Ovary (tissue), 3 donors: Measurements from ENCODE around the gene TADA2B.
A peak's percentile ranks its signal among the peaks of the same experiment; 100 is the strongest.

ENCODE experiments used
- CTCF ChIP-seq, 3 donors: fragments of 450-650 bp in 2 of 3; fragments of 200-600 bp in 1 of 3; IDR thresholded peaks; one replicate each; pipeline versions ENCODE4 v1.5.1 to v1.8.0; 2016 to 2022; ENCODE audit warnings: antibody characterized with exemption in 3 of 3, mild to moderate bottlenecking in 1 of 3
- EP300 ChIP-seq: sonication (generic); formaldehyde crosslinking; IDR thresholded peaks from one replicate; pipeline ENCODE4 v1.6.1; 2017; ENCODE audit warnings: antibody characterized with exemption
- POLR2A ChIP-seq: fragments of 450-650 bp; IDR thresholded peaks from one replicate; pipeline ENCODE4 v1.6.1; 2017; ENCODE audit warnings: antibody characterized with exemption, mild to moderate bottlenecking, moderate library complexity
- donor health status: DM: no; HTN: no; CAD: no.

GRCh38 chr4:7101692-7102515 is 58.7 kb downstream of the TADA2B start:
- TF ChIP-seq CTCF (IDR thresholded peaks at IDR 0.05) (peak; percentile 48 to 68 (median 68)), EP300 (no peak), POLR2A (no peak)
